Thoracic aorta (tissue), 2 donors: ENCODE measurements around the gene MNX1. TPM values are rescaled to one million over a fixed set of nuclear protein-coding genes. Genes with fewer than 3 reads are reported as not detected.

Source experiments
- ATAC-seq: fragments of 150-250 bp; one replicate; pipeline ENCODE4 v1.8.0; 2017; ENCODE audit warnings: low read depth; ENCODE audit not compliant: insufficient number of reproducible peaks, low FRiP score
- DNase-seq: peaks from one replicate; pipeline ENCODE4 v3.0.0-alpha.2; 2020; ENCODE audit warnings: low spot score
- H3K27ac ChIP-seq, 2 donors: fragments of 200-600 bp; sonication (generic); 1 replicate in 1 of 2; 2 replicates in 1 of 2; pipeline ENCODE4 v1.5.1; 2016; ENCODE audit warnings: mild to moderate bottlenecking in 2 of 2, moderate library complexity in 2 of 2
- H3K27me3 ChIP-seq: fragments of 200-600 bp; sonication (generic); replicated peaks from 2 replicates; pipeline ENCODE4 v1.6.0; 2016; ENCODE audit warnings: mild to moderate bottlenecking; ENCODE audit not compliant: insufficient read depth
- H3K36me3 ChIP-seq: fragments of 200-600 bp; sonication (generic); one replicate; pipeline ENCODE4 v1.5.1; 2016
- H3K4me1 ChIP-seq, 2 donors: fragments of 200-600 bp; sonication (generic); 1 replicate in 1 of 2; 2 replicates in 1 of 2; pipeline versions ENCODE4 v1.5.1 to v1.6.0; 2016; ENCODE audit warnings: low read depth in 2 of 2, mild to moderate bottlenecking in 1 of 2; ENCODE audit not compliant: control insufficient read depth in 1 of 2
- H3K4me3 ChIP-seq: fragments of 200-600 bp; sonication (generic); 2 replicates; pipeline ENCODE4 v1.5.1; 2016; ENCODE audit warnings: mild to moderate bottlenecking
- H3K9me3 ChIP-seq: fragments of 200-600 bp; sonication (generic); 2 replicates; pipeline ENCODE4 v1.5.1; 2016
- CTCF ChIP-seq: fragments of 200-600 bp; sonication (generic); IDR thresholded peaks from one replicate; pipeline ENCODE4 v1.5.1; 2019; ENCODE audit warnings: antibody characterized with exemption
- total RNA-seq, 2 donors: library from RNA; depleted of rRNA; stranded (reverse); fragments of >200 nt; gene quantifications; one replicate each; pipeline versions ENCODE4 v1.1.0 to v1.2.3, GENCODE V29; 2016

The MNX1 gene
- total RNA-seq, 2 donors from 2014 or later: not detected

GRCh38 chr7:156963472-156963871 is 47.0 kb downstream of the MNX1 start:
- no peaks in the 10 kb centered on the region for H3K9me3 ChIP-seq
- no peak for DNase-seq
- H3K4me3 ChIP-seq: no peak overlapping the region
- no peak for ATAC-seq
- peaks cover 71% of the 10 kb centered on the region for H3K36me3 ChIP-seq
- no peaks in the 10 kb centered on the region for H3K27me3 ChIP-seq
- no peaks in the 10 kb centered on the region for H3K4me1 ChIP-seq
- TF ChIP-seq CTCF: no peak
- no peak overlapping the region for H3K27ac ChIP-seq

- TF ChIP-seq CTCF: no peak
- Histone ChIP-seq H3K9me3 (no peaks in the 10 kb centered on the region), H3K27me3 (no peaks in the 10 kb centered on the region), H3K4me1 (no peaks in the 10 kb centered on the region), H3K36me3 (peaks cover 71% of the 10 kb centered on the region), H3K27ac (no peak overlapping the region), H3K4me3 (no peak overlapping the region)
- no peak for ATAC-seq
- no peak for DNase-seq
These were observed 47.6 kb downstream of the MNX1 start for GRCh38 chr7:156962897-156963296.

GRCh38 chr7:156962145-156962544 is 48.3 kb downstream of the MNX1 start:
- ATAC-seq (no peak), DNase-seq (no peak)
- H3K4me1 ChIP-seq: no peaks in the 10 kb centered on the region
- no peak overlapping the region for H3K4me3 ChIP-seq
- no peaks in the 10 kb centered on the region for H3K27me3 ChIP-seq
- no peak for TF ChIP-seq CTCF
- no peak overlapping the region for H3K27ac ChIP-seq
- no peaks in the 10 kb centered on the region for H3K9me3 ChIP-seq
- peaks cover 69% of the 10 kb centered on the region for H3K36me3 ChIP-seq

GRCh38 chr7:156956727-156957126 is 53.7 kb downstream of the MNX1 start:
- Histone ChIP-seq H3K27ac (no peak overlapping the region), H3K9me3 (no peaks in the 10 kb centered on the region), H3K4me3 (no peak overlapping the region), H3K4me1 (peaks cover 4 to 5% of the 10 kb centered on the region in 2 donors), H3K27me3 (no peaks in the 10 kb centered on the region), H3K36me3 (peaks cover 77% of the 10 kb centered on the region)
- ATAC-seq: no peak
- no peak for DNase-seq
- TF ChIP-seq CTCF: no peak

GRCh38 chr7:156954941-156955340 is 55.5 kb downstream of the MNX1 start:
- DNase-seq: no peak
- peaks cover 17 to 23% of the 10 kb centered on the region in 2 donors for H3K4me1 ChIP-seq
- no peak overlapping the region for H3K27ac ChIP-seq
- no peaks in the 10 kb centered on the region for H3K27me3 ChIP-seq
- ATAC-seq: no peak
- no peak overlapping the region for H3K4me3 ChIP-seq
- peaks cover 68% of the 10 kb centered on the region for H3K36me3 ChIP-seq
- no peak for TF ChIP-seq CTCF
- H3K9me3 ChIP-seq: no peaks in the 10 kb centered on the region

Other genes with a start within 250 kb of the MNX1 start
- 10 to 100 TPM; 54.3 to 56.6 TPM for gene LMBR1, start 117.5 kb downstream of the MNX1 start, total RNA-seq
- gene NOM1, start 61.0 kb downstream of the MNX1 start, total RNA-seq: 10 to 100 TPM; 18.4 to 40.6 TPM
- gene UBE3C, start 128.3 kb upstream of the MNX1 start, total RNA-seq: 10 to 100 TPM; 55.0 to 93.6 TPM